ENCODE measurements around the gene TRAPPC6A. TPM values are rescaled to one million over a fixed set of nuclear protein-coding genes. Genes with fewer than 3 reads are reported as not detected.

TRAPPC6A gene
- total RNA-seq: 40.3 and 48.2 TPM in 2 replicates
- total RNA-seq (2013): 40.5 TPM
- 56.0 and 79.0 TPM in 2 replicates for polyA plus RNA-seq
- 26.9 and 31.5 TPM in 2 replicates for polyA minus RNA-seq

- Mint-ChIP-seq H3K27me3 (no peaks in the 10 kb centered on the region), H3K9me3 (ENCODE audit: insufficient read depth) (no peaks in the 10 kb centered on the region), H3K4me1 (peaks cover 40% of the 10 kb centered on the region), H3K27ac (peak within 1 kb of the TSS; percentile 96), H3K4me3 (peak within 1 kb of the TSS; percentile 95)
- POLR2A ChIA-PET: interaction anchor here (0.6 to 1.5 kb wide), 7 partner anchors 13 to 223 kb away, joined by 3 to 9 read pairs (median 4); partner anchors contain the start of genes CLPTM1, GEMIN7 and PPP1R37
- Histone ChIP-seq H3K9ac (ENCODE audit: low read length) (peak within 1 kb of the TSS; percentile 86), H3K4me3 (ENCODE audit: control extremely low read depth in 1 of 5, extremely low read depth in 1 of 5, insufficient read depth in 1 of 5, low read depth in 2 of 5, low read length in 4 of 5) (peak within 1 kb of the TSS; percentile 93 to 99 (median 95)), H3K4me1 (ENCODE audit: control insufficient read depth in 2 of 2, insufficient read depth in 2 of 2, low read length in 2 of 2) (peaks cover 25 to 38% of the 10 kb centered on the region in 2 donors), H3K27me3 (replicated peaks in 1 of 4; ENCODE audit: control extremely low read depth in 1 of 4, control insufficient read depth in 3 of 4, insufficient read depth in 4 of 4, low read length in 3 of 4) (no peaks in the 10 kb centered on the region), H2AFZ (ENCODE audit: insufficient read depth, low read depth, low read length, poor library complexity, severe bottlenecking) (peak within 1 kb of the TSS; percentile 92), H3K36me3 (replicated peaks in 1 of 2; ENCODE audit: control extremely low read depth in 1 of 2, control insufficient read depth in 1 of 2, extremely low read depth in 1 of 2, insufficient read depth in 2 of 2, low read length in 1 of 2) (peaks cover 4% of the 10 kb centered on the region in 2 experiments), H3K27ac (ENCODE audit: low read length in 2 of 2) (peak within 1 kb of the TSS; percentile 86 to 91), H4K20me1 (ENCODE audit: control insufficient read depth, insufficient read depth, low read length, poor library complexity, severe bottlenecking) (peaks cover 31% of the 10 kb centered on the region), H3K79me2 (ENCODE audit: control insufficient read depth, insufficient read depth, low read length) (peaks cover 61% of the 10 kb centered on the region), H3K9me3 (ENCODE audit: control extremely low read depth in 1 of 3, control insufficient read depth in 2 of 3, insufficient read depth in 1 of 3, low read length in 2 of 3) (no peaks in the 10 kb centered on the region), H3K4me2 (replicated peaks; ENCODE audit: low read depth, low read length, poor library complexity, severe bottlenecking) (peak within 1 kb of the TSS; percentile 95)
- TF ChIP-seq CTCF (IDR thresholded peaks at IDR 0.05): no peak
- TF ChIP-seq EZH2 (IDR thresholded peaks at IDR 0.05; ENCODE audit: borderline replicate concordance, insufficient read depth, low read depth, low read length, poor library complexity, severe bottlenecking): no peak
- ATAC-seq (ENCODE audit: low read depth): no peak
- no peak for DNase-seq
- under 1% methylated on average over 33 of the region's 36 CpGs for WGBS (ENCODE audit: insufficient coverage)
- CTCF ChIA-PET: interaction anchor here (0.7 to 1.8 kb wide), 9 partner anchors 10 to 523 kb away, joined by 3 to 19 read pairs (median 4); partner anchors contain the start of gene PPP1R37
- intact Hi-C loops (cut with micrococcal nuclease): loop anchor here (1.0 kb wide), 7 partner anchors 87 to 288 kb away; partner anchors contain the start of genes CLPTM1 and ERCC2
These were observed at the start of gene TRAPPC6A for GRCh38 chr19:45177817-45178261. Gene TRAPPC6A (minus strand): TSS chr19:45178237. CDS start chr19:45178218, 19 bp downstream.

GRCh38 chr19:45224645-45225044 lies 46.6 kb upstream of the TRAPPC6A start:
- Mint-ChIP-seq H3K9me3 (ENCODE audit: insufficient read depth) (no peaks in the 10 kb centered on the region), H3K4me3 (no peak overlapping the region), H3K4me1 (no peaks in the 10 kb centered on the region), H3K27me3 (peaks cover 17% of the 10 kb centered on the region), H3K27ac (no peak overlapping the region)
- intact Hi-C loops (cut with micrococcal nuclease): no loop called here
- Histone ChIP-seq H3K79me2 (ENCODE audit: control insufficient read depth, insufficient read depth, low read length) (no peaks in the 10 kb centered on the region), H3K4me2 (replicated peaks; ENCODE audit: low read depth, low read length, poor library complexity, severe bottlenecking) (no peak overlapping the region), H3K4me1 (ENCODE audit: control insufficient read depth in 2 of 2, insufficient read depth in 2 of 2, low read length in 2 of 2) (no peaks in the 10 kb centered on the region), H4K20me1 (ENCODE audit: control insufficient read depth, insufficient read depth, low read length, poor library complexity, severe bottlenecking) (no peaks in the 10 kb centered on the region), H3K27ac (ENCODE audit: low read length in 2 of 2) (no peak overlapping the region), H3K9ac (ENCODE audit: low read length) (no peak overlapping the region), H3K36me3 (replicated peaks in 1 of 2; ENCODE audit: control extremely low read depth in 1 of 2, control insufficient read depth in 1 of 2, extremely low read depth in 1 of 2, insufficient read depth in 2 of 2, low read length in 1 of 2) (no peaks in the 10 kb centered on the region), H3K27me3 (replicated peaks in 1 of 4; ENCODE audit: control extremely low read depth in 1 of 4, control insufficient read depth in 3 of 4, insufficient read depth in 4 of 4, low read length in 3 of 4) (peaks cover 0 to 4% (median 0%) of the 10 kb centered on the region in 4 experiments), H3K4me3 (ENCODE audit: control extremely low read depth in 1 of 5, extremely low read depth in 1 of 5, insufficient read depth in 1 of 5, low read depth in 2 of 5, low read length in 4 of 5) (no peak overlapping the region), H3K9me3 (ENCODE audit: control extremely low read depth in 1 of 3, control insufficient read depth in 2 of 3, insufficient read depth in 1 of 3, low read length in 2 of 3) (no peaks in the 10 kb centered on the region), H2AFZ (ENCODE audit: insufficient read depth, low read depth, low read length, poor library complexity, severe bottlenecking) (no peak overlapping the region)
- ATAC-seq (ENCODE audit: low read depth) (no peak), DNase-seq (no peak)
- TF ChIP-seq EZH2 (IDR thresholded peaks at IDR 0.05; ENCODE audit: borderline replicate concordance, insufficient read depth, low read depth, low read length, poor library complexity, severe bottlenecking) (no peak), CTCF (IDR thresholded peaks at IDR 0.05) (no peak)
- POLR2A ChIA-PET: no interaction called here
- WGBS (ENCODE audit: insufficient coverage): 85% methylated on average over 11 of the region's 11 CpGs
- CTCF ChIA-PET: no interaction called here
